Measurements from ENCODE around the gene CFTR.

DNA sequence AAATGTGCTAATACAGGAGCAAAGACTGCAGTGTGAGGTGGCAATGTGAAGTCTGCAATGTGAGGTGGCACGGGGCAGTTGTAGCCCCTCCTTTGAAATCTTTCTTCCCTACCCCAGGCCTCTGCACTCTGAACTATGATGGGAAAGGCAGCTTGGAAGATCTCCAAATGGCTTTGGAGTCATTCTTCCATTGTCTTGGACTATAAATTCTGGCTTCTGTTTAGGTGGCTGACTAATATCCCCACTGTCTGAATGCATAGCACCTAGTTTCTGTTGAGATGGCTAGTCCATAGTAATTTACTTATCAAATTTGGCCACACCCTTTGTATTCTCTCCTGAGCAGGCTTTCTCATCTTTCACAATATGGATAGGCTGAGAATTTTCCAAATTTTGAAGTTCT lies 175.0 kb downstream of the CFTR start:
- TF ChIP-seq, protein P1, sequence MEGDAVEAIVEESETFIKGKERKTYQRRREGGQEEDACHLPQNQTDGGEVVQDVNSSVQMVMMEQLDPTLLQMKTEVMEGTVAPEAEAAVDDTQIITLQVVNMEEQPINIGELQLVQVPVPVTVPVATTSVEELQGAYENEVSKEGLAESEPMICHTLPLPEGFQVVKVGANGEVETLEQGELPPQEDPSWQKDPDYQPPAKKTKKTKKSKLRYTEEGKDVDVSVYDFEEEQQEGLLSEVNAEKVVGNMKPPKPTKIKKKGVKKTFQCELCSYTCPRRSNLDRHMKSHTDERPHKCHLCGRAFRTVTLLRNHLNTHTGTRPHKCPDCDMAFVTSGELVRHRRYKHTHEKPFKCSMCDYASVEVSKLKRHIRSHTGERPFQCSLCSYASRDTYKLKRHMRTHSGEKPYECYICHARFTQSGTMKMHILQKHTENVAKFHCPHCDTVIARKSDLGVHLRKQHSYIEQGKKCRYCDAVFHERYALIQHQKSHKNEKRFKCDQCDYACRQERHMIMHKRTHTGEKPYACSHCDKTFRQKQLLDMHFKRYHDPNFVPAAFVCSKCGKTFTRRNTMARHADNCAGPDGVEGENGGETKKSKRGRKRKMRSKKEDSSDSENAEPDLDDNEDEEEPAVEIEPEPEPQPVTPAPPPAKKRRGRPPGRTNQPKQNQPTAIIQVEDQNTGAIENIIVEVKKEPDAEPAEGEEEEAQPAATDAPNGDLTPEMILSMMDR (conservative IDR thresholded peaks at IDR 0.05; ENCODE audit: low read length), result no peak
- TF ChIP-seq EZH2phosphoT487 (IDR thresholded peaks at IDR 0.05; ENCODE audit: borderline replicate concordance), result no peak
